CD4-positive, alpha-beta T cell treated with Interleukin-1 beta for 1 hour (primary cell): ENCODE data around the gene SCART1.
"Not testable (repeated sequence)": the region's sequence is repeated elsewhere in the genome, so short reads cannot be mapped to it uniquely, and the experiment has no call there.

Experiments
- DNase-seq, 2 donors: peaks; one replicate each; pipeline ENCODE4 v3.0.0-alpha.2; 2020 to 2022

Gene SCART1

GRCh38 chr10:133457100-133457841, 3.5 kb downstream of the SCART1 start:
- no peak for DNase-seq

GRCh38 chr10:133458021-133458709, 4.4 kb downstream of the SCART1 start:
- DNase-seq, result no peak

GRCh38 chr10:133458710-133459453, 5.1 kb downstream of the SCART1 start:
- no peak for DNase-seq

DNA sequence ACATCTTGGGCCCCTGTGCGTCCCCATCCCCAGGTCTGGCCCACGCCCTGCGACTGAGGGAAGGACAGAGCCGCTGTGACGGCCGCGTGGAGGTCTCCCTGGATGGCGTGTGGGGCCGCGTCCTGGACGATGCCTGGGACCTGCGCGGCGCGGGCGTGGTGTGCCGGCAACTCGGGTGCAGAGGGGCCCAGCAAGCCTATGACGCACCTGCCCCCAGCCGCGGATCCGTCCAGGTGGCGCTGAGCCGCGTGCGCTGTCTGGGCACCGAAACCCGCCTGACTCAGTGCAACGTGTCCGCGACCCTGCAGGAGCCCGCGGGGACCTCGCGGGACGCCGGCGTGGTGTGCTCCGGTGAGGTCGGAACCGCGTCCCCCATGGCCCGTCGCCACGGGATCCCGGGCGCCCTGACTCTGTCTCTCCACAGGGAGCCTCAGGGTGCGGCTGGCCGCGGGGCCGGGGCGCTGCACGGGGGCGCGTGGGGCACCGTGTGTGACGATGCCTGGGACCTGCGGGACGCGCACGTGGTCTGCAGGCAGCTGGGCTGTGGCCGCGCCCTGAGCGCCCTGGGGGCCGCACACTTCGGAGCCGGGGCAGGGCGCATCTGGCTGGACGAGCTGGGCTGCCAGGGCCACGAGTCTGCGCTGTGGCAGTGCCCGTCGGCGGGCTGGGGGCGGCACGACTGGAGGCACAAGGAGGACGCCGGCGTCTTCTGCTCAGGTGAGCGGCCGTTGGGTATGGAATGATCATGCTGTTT, 5.9 kb downstream of the SCART1 start:
- no peak for DNase-seq

DNA sequence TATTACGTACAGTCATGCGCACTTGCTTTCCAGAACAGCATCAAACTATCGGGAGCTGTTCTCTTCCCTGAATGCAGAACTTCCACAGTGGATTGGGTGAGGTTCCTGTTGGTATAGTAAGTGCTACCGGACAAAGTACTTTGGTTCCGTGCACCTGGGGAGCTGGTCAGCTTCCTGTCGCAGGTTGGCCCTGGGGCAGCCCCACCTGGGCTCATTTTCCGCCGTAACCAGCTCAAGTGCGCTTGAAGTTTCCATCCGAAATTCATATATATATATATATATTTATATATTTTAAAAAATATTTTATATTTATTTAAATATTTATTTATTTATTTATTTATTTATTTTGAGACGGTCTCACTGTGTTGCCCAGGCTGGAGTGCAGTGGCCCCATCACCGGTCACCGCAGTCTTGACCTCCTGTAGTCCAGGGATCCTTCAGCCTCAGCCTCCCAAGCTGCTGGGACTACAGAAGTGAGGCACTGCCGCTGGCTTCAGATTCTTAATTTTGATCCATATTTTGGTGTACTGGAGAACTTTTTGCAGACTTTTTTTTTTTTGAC, 6.5 kb downstream of the SCART1 start:
- no peak for DNase-seq

- no peak for DNase-seq
Observed at GRCh38 chr10:133461027-133461426, 7.3 kb downstream of the SCART1 start.

GRCh38 chr10:133461841-133462240, 8.1 kb downstream of the SCART1 start:
- DNase-seq, result no peak

DNA sequence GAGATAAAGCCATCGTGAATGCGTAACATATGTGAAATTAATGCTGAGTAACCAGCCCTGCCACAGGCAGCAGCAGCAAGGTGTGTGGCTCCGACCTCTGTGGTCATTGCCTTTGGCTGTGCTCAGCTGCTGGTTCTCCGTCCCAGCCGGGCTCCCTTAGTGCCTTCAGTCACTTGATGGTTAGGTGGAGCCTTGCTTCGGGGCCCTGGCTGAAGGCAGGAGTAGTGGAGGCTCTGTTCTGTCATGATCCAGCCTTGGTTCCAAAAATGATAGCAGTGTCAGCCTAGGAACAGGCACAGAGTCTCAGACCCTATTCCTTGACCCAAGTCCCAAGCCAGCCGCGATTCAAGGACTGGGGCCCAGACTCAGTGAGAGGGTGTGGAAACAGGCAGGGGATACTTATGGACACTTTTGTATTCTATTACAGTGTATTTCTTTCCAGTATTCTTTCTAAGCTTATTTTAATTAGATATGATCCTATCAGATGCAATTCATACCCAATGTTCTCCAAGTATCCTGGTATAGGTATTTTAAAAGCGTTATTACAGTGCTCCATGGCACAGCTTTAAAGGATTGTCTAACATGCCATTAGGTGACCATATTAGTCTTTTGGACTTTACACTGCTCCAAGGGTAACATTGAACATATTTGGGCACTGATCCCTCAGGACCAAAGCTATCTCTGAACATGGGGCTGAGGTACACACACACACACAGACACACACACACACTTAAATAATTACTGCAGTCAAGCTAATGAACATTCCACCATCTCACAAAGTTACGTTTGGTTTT, 9.0 kb downstream of the SCART1 start:
- no peak for DNase-seq

GRCh38 chr10:133464582-133465031, 10.9 kb downstream of the SCART1 start:
- no peak for DNase-seq

- no peak for DNase-seq
Observed at GRCh38 chr10:133465191-133465949, 11.6 kb downstream of the SCART1 start.

GRCh38 chr10:133465950-133466474, 12.3 kb downstream of the SCART1 start:
- DNase-seq, result no peak

- DNase-seq, result no peak
Observed at GRCh38 chr10:133466683-133467275, 13.0 kb downstream of the SCART1 start.

DNA sequence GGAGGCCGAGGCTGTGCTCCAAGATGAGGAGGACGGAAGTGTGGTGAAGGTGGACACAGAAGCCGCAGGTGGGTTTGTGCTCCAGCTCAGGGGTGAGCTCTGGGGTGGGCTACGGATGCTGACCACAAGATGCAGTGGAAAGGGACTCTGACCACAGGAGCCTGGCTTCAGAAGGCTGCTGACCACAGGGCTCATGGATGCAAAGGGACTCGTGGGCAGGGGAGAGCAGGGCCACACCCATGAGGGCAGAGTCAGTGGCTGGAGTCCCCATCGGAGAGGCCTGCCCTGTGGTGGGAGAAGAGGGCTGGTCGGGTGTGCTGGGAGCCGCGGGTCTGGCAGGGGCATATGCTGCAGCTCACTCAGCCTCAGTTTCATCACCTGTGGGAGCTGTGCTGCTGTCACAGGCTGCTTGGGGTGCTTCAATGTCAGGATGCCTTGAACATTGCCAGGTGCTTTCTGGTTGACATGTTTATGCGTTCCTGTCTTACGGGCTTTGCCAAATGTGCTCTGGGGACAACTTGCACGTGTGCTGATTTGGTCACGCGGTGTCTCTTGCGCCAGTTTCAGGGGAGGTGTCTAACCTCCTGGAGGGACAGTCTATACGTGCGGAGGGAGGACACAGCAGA, 13.7 kb downstream of the SCART1 start:
- no peak for DNase-seq

DNA sequence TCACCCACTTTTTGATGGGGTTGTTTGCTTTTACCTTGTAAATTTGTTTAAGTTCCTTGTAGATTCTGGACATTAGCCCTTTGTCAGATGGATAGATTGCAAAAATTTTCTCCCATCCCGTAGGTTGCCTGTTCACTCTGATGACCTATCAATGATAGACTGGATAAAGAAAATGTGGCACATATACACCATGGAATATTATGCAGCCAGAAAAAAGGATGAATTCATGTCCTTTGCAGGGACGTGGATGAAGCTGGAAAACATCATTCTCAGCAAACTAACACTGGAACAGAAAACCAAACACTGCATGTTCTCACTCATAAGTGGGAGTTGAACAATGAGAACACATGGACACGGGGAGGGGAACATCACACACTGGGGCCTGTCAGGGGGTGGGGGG, 15.5 kb downstream of the SCART1 start:
- not testable (repeated sequence) for DNase-seq

- DNase-seq, result no peak
Observed at GRCh38 chr10:133471300-133472109, 17.8 kb downstream of the SCART1 start.

GRCh38 chr10:133473270-133473669, 19.5 kb downstream of the SCART1 start:
- no peak for DNase-seq

GRCh38 chr10:133474027-133474426, 20.3 kb downstream of the SCART1 start:
- no peak for DNase-seq

- DNase-seq, result no peak
Observed at GRCh38 chr10:133474665-133475424, 21.1 kb downstream of the SCART1 start.
